Measurements from ENCODE around the gene CD274.
A peak's percentile ranks its signal among the peaks of the same experiment; 100 is the strongest.
"Not testable (repeated sequence)": the region's sequence is repeated elsewhere in the genome, so short reads cannot be mapped to it uniquely, and the experiment has no call there.

CD274 gene

GRCh38 chr9:5442400-5443011 is 7.8 kb upstream of the CD274 start:
- Histone ChIP-seq H4K20me1 (ENCODE audit: insufficient read depth, low read length, poor library complexity, severe bottlenecking) (no peaks in the 10 kb centered on the region), H3K79me2 (ENCODE audit: insufficient read depth, low read length) (no peaks in the 10 kb centered on the region), H3K4me2 (ENCODE audit: low read depth, low read length, poor library complexity, severe bottlenecking) (no peak overlapping the region), H2AFZ (ENCODE audit: low read length) (no peak overlapping the region), H3K36me3 (ENCODE audit: insufficient read depth, low read length) (no peaks in the 10 kb centered on the region), H3K4me3 (ENCODE audit: low read length, poor library complexity, severe bottlenecking) (no peak overlapping the region), H3F3A (ENCODE audit: low read depth) (no peaks in the 10 kb centered on the region), H3K27me3 (ENCODE audit: insufficient read depth, low read length, poor library complexity, severe bottlenecking) (no peaks in the 10 kb centered on the region), H3K9me2 (replicated peaks; ENCODE audit: low read depth, low read length) (no peaks in the 10 kb centered on the region), H3K4me1 (ENCODE audit: insufficient read depth, low read length, poor library complexity, severe bottlenecking) (peaks cover 18% of the 10 kb centered on the region), H3K9ac (ENCODE audit: low read depth, low read length, poor library complexity, severe bottlenecking) (no peak overlapping the region), H3K9me3 (ENCODE audit: insufficient read depth, low read depth, low read length) (no peaks in the 10 kb centered on the region)
- TF ChIP-seq, protein P1, sequence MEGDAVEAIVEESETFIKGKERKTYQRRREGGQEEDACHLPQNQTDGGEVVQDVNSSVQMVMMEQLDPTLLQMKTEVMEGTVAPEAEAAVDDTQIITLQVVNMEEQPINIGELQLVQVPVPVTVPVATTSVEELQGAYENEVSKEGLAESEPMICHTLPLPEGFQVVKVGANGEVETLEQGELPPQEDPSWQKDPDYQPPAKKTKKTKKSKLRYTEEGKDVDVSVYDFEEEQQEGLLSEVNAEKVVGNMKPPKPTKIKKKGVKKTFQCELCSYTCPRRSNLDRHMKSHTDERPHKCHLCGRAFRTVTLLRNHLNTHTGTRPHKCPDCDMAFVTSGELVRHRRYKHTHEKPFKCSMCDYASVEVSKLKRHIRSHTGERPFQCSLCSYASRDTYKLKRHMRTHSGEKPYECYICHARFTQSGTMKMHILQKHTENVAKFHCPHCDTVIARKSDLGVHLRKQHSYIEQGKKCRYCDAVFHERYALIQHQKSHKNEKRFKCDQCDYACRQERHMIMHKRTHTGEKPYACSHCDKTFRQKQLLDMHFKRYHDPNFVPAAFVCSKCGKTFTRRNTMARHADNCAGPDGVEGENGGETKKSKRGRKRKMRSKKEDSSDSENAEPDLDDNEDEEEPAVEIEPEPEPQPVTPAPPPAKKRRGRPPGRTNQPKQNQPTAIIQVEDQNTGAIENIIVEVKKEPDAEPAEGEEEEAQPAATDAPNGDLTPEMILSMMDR (conservative IDR thresholded peaks at IDR 0.05; ENCODE audit: low read length), result peak; percentile 75
- TF ChIP-seq EZH2phosphoT487 (IDR thresholded peaks at IDR 0.05; ENCODE audit: borderline replicate concordance), result no peak

DNA sequence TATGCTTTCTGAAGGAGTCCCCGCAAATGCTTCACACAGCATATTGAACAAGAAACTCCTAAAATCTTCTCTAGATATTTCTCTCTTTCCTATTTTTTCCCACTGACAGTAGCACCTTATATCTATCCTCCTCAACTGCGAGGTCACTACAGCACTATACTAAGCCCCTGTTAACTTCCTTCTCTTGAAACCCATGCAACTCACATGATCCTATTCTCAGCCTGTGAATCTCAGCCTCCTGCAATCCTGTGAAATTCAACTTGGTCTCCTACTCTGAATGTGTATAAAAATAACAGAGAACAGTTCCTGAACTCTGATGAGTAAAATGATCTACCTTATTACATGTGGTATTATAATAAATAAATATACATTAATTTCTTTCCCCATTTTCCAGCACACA is 6.5 kb upstream of the CD274 start:
- peaks cover 9% of the 10 kb centered on the region for H3K4me1 ChIP-seq (ENCODE audit: insufficient read depth, low read length, poor library complexity, severe bottlenecking)
- H3K27me3 ChIP-seq (ENCODE audit: insufficient read depth, low read length, poor library complexity, severe bottlenecking), result no peaks in the 10 kb centered on the region
- H3K4me2 ChIP-seq (ENCODE audit: low read depth, low read length, poor library complexity, severe bottlenecking), result no peak overlapping the region
- no peaks in the 10 kb centered on the region for H4K20me1 ChIP-seq (ENCODE audit: insufficient read depth, low read length, poor library complexity, severe bottlenecking)
- no peak overlapping the region for H2AFZ ChIP-seq (ENCODE audit: low read length)
- H3K36me3 ChIP-seq (ENCODE audit: insufficient read depth, low read length), result no peaks in the 10 kb centered on the region
- no peak overlapping the region for H3K9ac ChIP-seq (ENCODE audit: low read depth, low read length, poor library complexity, severe bottlenecking)
- TF ChIP-seq, protein P1 (conservative IDR thresholded peaks at IDR 0.05; ENCODE audit: low read length), result no peak
- TF ChIP-seq EZH2phosphoT487 (IDR thresholded peaks at IDR 0.05; ENCODE audit: borderline replicate concordance), result no peak
- no peaks in the 10 kb centered on the region for H3F3A ChIP-seq (ENCODE audit: low read depth)
- no peaks in the 10 kb centered on the region for H3K79me2 ChIP-seq (ENCODE audit: insufficient read depth, low read length)
- no peaks in the 10 kb centered on the region for H3K9me2 ChIP-seq (replicated peaks; ENCODE audit: low read depth, low read length)
- no peak overlapping the region for H3K4me3 ChIP-seq (ENCODE audit: low read length, poor library complexity, severe bottlenecking)
- H3K9me3 ChIP-seq (ENCODE audit: insufficient read depth, low read depth, low read length), result no peaks in the 10 kb centered on the region

DNA sequence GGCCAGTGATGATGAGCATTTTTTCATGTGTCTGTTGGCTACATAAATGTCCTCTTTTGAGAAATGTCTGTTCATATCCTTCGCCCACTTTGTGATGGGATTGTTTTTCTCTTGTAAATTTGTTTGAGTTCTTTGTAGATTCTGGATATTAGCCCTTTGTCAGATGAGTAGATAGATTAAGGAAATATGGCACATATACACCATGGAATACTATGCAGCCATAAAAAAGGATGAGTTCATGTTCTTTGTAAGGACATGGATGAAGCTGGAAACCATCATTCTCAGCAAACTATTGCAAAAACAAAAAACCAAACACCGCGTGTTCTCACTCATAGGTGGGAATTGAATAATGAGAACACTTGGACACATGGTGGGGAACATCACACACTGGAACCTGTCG is 5.2 kb upstream of the CD274 start:
- not testable (repeated sequence) for H2AFZ ChIP-seq (ENCODE audit: low read length); H3K36me3 ChIP-seq (ENCODE audit: insufficient read depth, low read length); H3K9ac ChIP-seq (ENCODE audit: low read depth, low read length, poor library complexity, severe bottlenecking); H3K4me2 ChIP-seq (ENCODE audit: low read depth, low read length, poor library complexity, severe bottlenecking); H3K4me3 ChIP-seq (ENCODE audit: low read length, poor library complexity, severe bottlenecking); H3F3A ChIP-seq (ENCODE audit: low read depth); H3K9me2 ChIP-seq (replicated peaks; ENCODE audit: low read depth, low read length); H3K27me3 ChIP-seq (ENCODE audit: insufficient read depth, low read length, poor library complexity, severe bottlenecking); H3K79me2 ChIP-seq (ENCODE audit: insufficient read depth, low read length); H4K20me1 ChIP-seq (ENCODE audit: insufficient read depth, low read length, poor library complexity, severe bottlenecking); H3K9me3 ChIP-seq (ENCODE audit: insufficient read depth, low read depth, low read length)
- peaks cover 16% of the 10 kb centered on the region for H3K4me1 ChIP-seq (ENCODE audit: insufficient read depth, low read length, poor library complexity, severe bottlenecking)

GRCh38 chr9:5445886-5446285 is 4.5 kb upstream of the CD274 start:
- no peaks in the 10 kb centered on the region for H3K79me2 ChIP-seq (ENCODE audit: insufficient read depth, low read length)
- no peak overlapping the region for H3K4me3 ChIP-seq (ENCODE audit: low read length, poor library complexity, severe bottlenecking)
- no peaks in the 10 kb centered on the region for H3K27me3 ChIP-seq (ENCODE audit: insufficient read depth, low read length, poor library complexity, severe bottlenecking)
- no peaks in the 10 kb centered on the region for H3K36me3 ChIP-seq (ENCODE audit: insufficient read depth, low read length)
- H3K9ac ChIP-seq (ENCODE audit: low read depth, low read length, poor library complexity, severe bottlenecking), result no peak overlapping the region
- H3F3A ChIP-seq (ENCODE audit: low read depth), result no peaks in the 10 kb centered on the region
- H3K9me3 ChIP-seq (ENCODE audit: insufficient read depth, low read depth, low read length), result no peaks in the 10 kb centered on the region
- TF ChIP-seq, protein P1 (conservative IDR thresholded peaks at IDR 0.05; ENCODE audit: low read length), result no peak
- no peak for TF ChIP-seq EZH2phosphoT487 (IDR thresholded peaks at IDR 0.05; ENCODE audit: borderline replicate concordance)
- H3K9me2 ChIP-seq (replicated peaks; ENCODE audit: low read depth, low read length), result no peaks in the 10 kb centered on the region
- H4K20me1 ChIP-seq (ENCODE audit: insufficient read depth, low read length, poor library complexity, severe bottlenecking), result no peaks in the 10 kb centered on the region
- no peak overlapping the region for H2AFZ ChIP-seq (ENCODE audit: low read length)
- H3K4me1 ChIP-seq (ENCODE audit: insufficient read depth, low read length, poor library complexity, severe bottlenecking), result peaks cover 21% of the 10 kb centered on the region
- no peak overlapping the region for H3K4me2 ChIP-seq (ENCODE audit: low read depth, low read length, poor library complexity, severe bottlenecking)
